HuH-7 (cell line): ENCODE results near the gene EHF.

ENCODE experiments used
- DNase-seq: peaks from one replicate; pipeline ENCODE4 v3.0.0; 2011; ENCODE audit warnings: low spot score

EHF gene

DNA sequence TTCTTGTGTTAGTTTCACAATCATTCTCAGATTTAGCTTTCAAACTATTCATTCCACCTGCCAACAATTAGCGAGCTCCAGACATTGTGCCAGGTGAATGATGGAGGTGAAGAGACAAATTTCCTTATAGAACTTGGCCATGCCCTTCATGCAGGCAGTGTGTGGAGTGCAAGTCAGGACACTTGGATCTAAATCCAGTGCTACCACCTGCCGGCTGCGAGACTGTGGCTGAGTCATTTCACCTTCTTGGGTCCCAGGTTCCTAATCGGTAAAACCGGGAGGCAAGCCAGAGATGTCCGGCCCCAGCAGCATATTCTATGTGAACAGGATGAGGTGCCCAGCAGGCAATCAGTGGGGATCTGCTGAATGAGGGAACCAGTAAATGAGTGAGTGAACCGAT, 18.6 kb upstream of the EHF start:
- DNase-seq = no peak

DNA sequence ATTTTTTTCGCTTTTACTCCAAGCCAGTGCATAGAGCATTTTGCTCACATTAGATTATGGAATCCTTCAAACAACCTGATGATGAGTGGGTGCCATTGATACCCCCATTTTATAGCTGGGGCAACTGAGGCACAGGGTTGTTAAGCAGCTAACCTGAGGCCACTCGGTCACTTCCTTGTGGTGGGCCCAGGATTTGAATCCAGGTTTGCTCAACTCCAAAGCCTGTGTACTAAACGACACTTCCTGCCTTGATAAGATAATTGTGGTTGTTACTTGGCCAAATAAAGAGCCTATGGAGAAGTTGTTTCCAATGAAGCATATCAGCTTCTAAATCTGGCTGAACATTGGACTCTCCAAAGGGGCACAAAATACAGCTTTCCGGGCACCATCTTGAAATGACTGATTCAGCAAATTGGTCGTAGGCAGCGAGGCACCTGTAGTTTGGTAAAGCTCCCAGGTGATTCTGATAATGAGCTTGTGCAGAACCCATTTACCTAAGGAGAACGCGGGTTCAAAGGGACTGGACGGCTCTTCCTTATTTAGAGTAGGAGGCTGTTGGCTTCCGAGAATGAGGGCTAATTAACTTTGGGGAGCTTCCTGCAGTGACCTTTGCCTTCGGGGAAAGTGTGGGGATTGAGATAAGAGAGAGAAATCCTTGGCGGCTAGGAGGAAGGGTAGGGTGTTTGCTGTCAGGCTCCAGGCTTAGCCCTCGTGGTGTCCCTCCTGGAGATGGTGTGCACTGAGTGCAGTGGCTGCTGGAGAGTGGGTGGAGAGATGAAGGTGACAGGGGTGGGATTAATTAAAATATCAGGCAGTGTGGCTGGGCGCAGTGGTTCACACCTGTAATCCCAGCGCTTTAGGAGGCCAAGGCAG, 17.5 kb upstream of the EHF start:
- DNase-seq = peak; percentile 13

DNA sequence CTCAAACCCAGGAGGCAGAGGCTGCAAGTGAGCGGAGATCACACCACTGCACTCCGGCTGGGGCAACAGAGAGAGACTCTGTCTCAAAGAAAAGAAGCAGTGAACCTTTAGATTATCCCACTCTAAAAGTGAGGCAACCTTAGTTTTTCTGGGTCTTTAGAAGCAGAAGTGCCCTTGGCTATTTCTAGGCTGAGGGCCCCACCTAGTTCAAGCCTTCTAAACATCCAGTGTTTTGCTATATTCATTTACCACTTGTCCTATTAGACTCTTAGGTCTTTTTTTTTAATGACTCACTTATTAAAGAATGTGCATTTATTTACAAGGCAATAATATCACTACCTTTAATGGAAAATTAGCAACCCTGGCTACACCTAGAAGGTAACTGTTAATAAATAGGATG, 16.7 kb upstream of the EHF start:
- no peak for DNase-seq

DNA sequence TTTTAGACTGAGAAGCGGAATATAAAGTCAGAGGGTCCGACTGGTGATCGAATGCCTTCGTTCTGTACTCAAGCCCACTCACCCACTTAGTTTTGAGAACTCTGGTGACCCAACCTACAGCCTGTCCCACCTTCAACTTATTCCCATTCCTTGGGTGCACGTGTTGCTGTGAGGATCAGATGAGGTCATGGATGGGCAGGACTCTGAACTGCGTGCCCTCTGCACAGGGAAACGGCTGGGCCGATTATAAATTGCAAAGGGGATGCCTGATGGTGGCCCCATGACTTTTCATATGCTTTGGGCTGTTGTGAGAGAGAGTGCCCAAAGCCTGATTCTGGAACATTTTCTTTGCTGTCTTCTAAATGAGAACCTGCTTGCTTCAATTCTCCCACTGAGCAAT, 16.0 kb upstream of the EHF start:
- DNase-seq = no peak

DNA sequence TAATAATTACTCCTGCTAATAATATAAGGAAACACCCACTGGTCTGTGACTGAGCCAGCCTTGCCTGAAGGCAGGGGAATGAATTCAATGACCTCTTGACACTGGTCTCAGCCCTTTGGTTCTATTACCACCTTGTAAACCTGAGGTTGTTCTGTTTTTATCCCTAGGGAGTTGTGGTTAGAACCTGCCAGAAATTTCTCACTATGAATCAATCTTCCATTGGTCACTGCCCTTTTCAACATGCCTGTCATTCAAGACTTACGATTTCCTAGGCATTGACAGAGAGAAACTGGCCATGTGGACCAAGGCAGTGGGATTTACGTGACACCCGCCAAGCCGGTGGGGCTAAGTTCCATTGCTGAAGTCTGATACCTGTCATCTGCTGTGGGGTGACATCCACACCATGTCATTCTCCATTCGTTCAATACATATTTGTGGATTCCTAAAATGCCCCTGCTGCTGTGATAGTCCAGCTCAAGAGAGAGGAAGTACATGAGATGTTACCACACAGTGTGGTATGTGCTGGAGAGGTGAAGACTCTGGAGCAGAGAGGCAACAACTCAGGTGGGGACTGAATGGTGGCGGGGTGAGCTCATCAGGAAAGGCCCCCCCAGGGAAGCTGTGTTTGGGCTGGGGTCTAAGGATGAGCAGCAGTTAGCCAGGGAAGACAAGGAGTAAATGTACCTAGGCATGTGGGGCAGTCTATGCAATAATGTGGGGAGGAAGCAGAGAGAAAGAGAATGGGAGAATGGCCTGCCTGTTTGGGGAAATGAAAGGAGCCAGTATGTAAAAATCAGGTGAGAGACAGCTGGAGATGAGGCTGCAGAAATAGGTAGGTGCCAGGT, 15.2 kb upstream of the EHF start:
- no peak for DNase-seq

DNA sequence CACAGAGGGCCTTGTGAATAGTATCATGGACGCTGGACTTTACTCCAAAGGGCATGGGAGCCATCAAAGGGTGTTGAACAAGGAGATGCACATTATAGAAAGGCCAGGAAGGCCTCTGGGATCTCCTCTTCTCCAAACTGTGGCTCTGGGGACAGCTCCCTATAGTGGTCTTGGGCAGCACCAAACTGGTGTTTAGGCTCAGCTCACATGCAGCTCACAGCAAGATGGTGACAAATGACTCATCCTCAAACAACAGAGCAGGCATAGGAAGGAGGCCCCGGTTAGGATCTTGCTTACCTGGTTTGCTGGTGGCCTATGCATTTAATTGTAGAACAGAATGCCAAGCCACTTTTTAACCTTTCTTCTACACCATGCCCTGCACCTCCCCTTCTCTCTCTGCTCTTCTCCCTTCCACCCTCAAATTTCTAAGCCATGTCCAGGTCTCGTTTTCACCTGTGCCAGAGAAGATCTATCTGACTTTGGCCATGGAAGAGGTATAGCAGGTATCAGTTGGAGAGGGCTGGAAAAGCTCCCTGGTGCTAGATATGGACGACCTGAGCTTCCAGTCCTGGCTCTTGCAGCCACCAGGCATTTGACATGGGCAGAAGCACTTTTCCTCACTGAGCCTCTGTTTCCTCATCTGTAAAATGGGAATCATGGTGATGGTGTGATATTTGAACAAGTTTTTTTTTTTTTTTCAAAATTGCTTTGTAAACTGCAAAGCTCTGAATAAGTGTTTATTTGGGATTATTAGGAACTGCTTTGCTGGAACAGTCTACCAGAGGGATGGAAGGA, 14.4 kb upstream of the EHF start:
- no peak for DNase-seq

DNA sequence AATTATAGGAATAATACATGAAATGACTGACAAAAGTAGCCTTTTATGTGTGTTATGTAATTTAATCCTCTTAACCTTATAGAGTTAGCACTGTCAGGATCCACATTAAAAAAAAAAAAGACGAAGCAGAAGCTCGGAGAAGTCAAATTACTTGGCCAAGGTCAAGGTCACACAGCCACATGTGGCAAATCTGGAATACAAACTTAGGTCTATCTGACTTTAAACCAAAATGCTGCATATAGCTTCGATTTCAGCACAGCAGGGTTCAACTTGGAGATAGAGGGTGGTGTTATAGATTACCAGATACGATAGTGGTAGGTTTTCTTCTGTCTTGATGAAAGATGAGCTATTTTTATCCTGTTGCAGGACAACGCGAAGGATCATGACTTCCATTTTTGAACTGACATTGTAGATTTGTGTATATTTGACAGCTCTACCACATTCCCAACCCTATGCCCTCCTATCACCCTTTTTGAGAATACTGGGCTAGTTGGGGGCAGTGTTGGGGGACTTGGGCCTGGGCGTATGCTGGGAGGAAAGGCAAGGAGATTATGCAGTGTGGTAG, 11.6 kb upstream of the EHF start:
- no peak for DNase-seq

DNA sequence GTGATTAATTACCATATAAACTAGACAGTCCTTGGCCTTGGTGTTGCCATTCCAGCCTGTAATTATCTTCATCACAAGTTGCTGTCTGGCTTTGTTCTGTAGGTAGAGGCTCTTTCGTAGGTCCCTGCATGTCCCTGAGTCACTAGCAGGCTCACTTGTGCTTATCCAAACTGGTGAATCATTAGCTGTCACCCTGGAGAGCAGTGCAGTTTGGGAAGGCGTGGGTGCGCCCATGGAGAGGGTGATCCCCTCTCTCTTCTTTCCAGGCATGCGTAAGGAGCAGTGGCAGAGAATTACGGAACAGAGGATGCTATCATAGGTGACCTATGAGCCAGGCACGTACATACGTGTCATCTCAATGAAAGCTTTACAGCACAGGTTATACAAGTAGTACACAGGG, 11.0 kb upstream of the EHF start:
- no peak for DNase-seq

DNA sequence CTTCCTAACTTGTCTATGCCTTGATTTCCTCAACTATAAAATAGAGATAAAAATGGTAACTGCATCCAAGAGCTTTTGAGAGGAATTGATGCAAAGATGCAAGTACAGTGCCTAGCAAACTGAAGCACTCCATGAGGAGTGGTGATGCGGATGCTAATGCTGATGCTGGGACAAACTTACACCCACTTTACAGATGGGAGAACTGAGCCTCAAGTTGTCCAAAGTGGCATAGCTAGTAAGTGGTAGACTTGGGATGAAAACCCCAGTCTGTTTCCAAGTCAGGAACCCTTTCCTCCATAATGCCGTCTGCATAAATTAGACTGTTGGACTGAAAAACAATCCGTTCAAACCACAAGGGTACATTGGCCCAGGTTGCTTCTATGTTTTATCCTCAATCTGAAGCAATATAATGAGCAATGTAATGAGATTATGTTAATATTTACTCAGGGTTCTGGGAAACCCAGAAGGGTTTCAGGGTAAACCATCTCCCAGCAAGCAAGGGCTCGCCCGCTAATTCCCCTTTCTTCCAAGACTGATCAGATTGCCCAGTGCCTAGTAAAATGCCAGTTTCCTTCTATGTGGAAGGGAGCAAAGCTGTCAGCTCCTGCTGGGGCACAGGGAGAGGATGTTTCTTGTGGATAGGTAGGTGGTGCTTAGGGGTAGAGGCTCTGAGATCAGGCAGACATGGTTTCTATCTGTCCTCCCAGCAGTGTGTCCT, 10.4 kb upstream of the EHF start:
- DNase-seq = no peak

DNA sequence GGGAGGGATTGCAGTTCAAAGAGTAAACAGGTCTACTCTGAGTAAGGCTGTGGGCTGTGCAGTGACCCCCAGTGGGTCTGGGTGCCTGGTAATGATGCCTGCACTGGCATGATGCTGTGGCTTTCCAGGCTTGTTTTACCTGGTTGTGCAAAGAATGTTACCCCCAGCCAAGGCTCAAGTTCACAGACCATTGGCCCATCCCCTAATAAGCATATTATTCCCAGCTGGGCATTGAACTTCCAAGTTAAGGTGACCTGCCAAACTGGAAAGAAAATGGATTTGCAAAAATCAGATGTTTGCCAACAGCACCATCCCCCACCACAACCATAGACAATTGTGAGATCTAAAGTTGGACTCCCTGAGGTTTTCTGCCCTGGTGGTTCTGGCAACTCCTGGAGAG, 7.9 kb upstream of the EHF start:
- DNase-seq = no peak

DNA sequence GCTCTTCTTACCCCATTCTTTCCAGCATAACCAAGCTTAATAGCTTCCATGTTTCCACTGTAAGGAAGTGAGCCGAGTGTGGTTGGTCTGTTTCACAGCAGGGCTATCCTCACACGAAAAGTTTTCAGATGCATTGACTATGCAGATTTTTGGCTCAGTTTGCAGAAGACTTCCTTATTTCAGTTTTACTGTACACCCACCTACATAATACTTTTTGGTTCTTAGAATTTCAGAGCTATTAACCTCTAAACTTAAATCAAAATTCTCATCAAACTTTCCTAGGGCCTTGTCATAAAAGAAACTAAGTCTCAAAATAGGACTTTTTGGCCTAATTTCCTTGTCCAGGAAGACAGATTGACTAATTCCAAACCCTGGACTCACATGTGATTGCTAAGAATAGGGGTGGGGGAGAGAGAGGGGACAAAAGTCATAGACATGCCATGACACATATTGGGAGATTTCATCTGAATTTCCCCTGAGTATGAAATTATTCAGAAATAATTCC, 7.3 kb upstream of the EHF start:
- no peak for DNase-seq

DNA sequence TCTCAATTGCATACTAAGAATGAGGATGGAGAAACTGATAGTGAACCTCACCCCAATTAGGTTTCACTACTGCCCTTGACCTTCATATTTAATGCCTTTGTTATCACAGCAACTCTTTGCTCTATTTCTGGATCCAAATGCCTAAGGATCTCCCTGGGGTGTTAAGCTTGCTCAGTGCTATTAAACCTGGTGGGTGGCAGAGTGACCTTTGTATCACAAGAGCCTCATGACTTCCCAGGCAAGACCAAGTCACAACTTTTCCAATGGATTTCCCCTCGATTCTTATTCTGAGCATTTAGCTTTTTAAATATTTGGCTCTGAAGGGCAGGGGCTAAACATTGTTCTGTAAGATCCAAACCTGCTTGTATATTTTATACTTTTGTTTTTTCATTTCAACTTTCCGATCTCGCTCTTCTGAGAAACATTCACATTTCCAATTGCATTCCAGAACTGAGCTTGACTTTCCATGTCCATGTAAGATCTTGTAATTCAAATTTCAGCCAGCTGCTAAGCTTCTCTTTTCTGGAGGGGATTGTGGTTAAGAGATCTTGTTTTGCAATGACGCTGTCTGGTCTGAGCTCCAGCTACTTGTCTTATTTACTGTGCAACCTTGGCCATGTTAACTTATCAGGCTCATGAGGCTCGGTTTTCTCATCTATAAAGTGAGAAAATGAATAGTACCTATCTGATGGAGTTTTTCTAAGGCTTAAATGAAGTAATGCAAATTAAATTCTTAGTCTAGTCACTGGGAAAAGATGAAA, 6.4 kb upstream of the EHF start:
- DNase-seq = no peak

DNA sequence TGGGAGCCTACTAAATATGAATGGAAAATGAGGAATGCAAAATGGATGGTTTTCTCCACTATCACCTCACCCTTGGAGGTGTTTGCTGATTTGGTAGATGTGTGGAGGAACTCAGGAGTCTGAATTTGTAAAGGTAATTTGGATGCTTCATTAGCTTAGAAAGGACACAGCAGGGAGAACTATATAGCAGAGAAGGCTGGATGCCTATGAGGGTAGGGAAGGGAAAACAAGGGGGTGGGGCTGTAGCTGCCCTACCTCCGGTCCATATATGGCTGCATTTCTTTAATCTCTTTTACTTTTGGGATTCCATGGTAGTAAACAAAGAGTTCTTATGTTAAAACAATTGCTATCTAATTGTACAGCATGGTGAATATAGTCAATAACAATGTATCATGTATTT, 4.8 kb upstream of the EHF start:
- no peak for DNase-seq

DNA sequence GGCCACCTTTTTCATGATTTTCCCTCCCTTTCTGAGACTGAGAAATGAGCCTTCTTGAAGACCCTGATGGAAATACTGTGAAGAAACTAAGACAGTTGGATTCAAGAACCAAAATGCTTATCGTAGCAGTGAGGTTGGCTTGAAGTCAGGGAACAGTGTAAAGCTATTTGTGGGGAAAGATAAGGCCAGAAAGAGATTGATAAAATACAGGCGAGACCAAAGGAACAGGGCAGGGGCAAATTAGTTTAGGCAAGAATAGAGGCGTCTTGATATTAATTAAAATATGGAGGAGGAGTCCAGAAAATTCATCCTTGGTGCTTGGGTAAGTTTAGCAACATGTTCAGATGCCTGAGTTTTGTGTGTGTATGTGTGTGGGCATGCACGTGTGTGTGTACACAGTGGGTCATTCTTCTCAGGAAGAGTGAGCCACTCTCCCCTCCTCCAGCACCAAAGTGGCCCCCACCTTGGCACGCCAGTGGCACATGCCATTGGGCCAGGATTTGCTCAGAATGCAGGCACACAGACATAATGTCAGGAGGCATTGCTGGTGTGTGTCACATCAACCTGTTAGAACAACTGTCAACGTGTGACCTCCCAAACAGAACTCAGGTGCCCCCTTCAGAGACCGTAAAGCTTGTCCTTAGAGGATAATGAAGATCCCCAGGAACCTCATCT, 3.9 kb upstream of the EHF start:
- no peak for DNase-seq

DNA sequence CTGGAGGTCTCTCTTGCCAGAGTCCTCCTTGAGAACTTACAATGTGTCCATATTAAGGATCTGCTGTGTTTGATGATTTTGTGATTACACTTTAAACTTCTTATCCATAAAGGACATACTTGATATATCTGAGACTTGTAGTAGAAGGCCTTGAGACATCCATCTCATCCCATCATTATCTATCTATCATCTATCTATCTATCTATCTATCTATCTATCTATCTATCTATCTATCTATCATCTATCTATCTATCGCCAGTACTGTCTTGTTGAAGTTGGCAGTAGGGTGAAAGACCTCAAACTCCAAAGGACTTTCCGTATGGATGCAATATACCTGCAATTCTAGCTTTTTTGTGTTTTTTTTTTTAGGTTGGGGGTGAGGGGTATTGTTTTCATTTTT, 2.5 kb upstream of the EHF start:
- no peak for DNase-seq

DNA sequence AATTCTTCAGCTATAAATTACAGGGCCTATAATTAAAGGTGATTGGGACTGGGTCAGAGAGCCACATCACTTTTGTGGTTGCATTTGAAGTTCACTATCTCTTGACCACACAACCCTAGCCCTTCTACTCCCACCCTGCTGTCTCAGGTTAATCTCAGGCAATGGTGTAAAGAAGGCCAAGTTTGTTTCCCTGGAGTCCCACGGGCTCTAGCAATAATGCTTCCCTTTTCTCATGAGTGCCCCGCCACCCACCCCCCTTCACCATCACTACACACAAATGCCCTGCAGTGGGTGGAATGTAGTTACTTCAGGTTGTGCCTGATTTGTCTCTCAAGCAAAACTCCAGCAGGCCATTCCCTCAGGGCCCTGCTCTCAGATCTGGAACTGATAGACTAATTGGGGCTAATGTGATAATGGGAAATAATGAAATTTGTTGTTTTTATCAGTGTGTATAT, 1.8 kb upstream of the EHF start:
- no peak for DNase-seq

DNA sequence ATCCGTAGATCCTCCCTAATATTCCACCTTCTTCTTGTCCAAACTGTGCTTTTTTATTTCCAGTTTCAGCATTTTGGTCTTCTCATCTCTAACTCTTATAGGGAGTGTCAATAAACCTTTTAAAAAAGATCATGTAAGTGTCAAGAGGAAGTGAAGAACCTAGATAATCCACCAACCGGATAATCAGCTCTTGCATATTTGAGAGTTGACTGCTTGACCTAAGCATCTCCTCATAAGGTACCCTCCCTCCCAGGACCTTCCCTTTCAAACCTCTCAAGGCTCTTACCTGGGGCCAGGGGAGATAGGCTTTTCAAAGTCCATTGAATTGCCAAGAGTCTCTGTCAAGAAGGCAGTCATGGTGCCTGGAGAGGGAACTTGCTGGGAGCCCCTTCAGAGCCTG, 691 bp upstream of the EHF start:
- DNase-seq = no peak

DNA sequence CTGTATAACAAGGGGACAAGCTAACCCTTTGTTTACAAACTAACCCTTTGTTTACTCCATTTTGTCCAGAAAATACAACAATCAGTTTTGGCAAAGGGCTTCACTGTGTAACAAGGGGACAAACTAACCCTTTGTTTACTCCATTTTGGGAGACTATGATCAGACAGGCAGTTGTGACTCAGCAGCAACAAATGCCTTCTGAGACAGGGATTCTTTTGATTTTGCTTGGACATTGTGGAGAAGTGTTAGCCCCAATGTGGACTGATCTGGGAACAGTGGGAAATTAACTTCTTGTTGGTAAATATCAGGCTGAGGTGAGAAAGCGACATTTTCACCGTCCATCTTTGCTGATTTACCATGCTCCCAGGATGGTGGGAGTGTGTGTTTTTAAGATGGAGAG, 983 bp downstream of the EHF start:
- no peak for DNase-seq

DNA sequence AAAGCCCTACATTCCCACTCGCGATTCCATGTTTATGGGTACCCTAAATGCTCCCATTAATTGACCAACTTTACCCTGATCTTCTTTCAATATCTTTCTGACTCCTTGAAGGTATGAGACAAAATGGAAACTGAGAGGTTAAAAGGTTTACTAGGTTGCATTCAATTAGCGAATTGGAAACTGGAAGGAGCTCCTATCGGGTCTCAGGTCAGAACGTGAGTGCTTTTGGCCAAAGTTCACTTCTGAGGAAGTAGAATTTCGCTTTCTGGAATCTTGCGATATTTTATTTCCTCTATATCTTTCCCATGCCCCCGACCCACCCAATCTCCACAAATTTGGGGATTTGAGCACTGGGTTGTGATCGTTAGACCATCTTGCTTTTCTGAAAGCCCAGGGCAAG, 2.6 kb downstream of the EHF start:
- DNase-seq = no peak

DNA sequence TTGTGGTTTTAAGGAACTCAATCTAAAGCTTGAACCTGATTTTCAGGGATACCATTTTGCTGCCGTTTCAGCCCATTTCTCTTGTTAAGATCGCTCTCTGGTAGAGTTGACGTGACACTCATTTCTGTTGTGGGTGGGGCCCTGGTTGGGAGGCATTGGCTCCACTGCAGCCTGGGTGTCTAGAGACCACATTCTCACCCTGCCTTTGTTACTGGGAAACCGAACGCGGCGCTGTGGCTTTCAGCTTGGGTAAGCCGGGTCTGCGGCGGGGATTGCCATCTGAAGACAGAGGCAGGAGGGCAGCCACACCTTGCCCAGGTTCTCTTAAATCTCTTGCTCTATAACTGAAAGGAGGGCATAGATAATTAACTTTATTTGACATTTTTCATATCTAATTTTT, 3.2 kb downstream of the EHF start:
- DNase-seq = no peak
